Astrocyte (in vitro differentiated cells and primary cell): ENCODE data around the gene AKR1D1. TPM values are rescaled to one million over a fixed set of nuclear protein-coding genes. Genes with fewer than 3 reads are reported as not detected.
"Not testable (repeated sequence)": the region's sequence is repeated elsewhere in the genome, so short reads cannot be mapped to it uniquely, and the experiment has no call there.

Experiments
- DNase-seq: peaks from one replicate; pipeline ENCODE4 v3.0.0-alpha.2; 2010; ENCODE audit warnings: low read depth
- FAIRE-seq: peaks from 2 replicates; lab custom pipeline; 2011; peaks lifted over from hg19 to GRCh38; lab: Jason Lieb, UNC
- H2AFZ ChIP-seq: 2 replicates; pipeline ENCODE4 v1.6.0; 2012; ENCODE audit warnings: low read depth, low read length, inconsistent platforms
- H3K27ac ChIP-seq: 2 replicates; pipeline ENCODE4 v1.5.1; 2011; ENCODE audit warnings: low read depth, low read length, inconsistent platforms
- H3K27me3 ChIP-seq: 2 replicates; pipeline ENCODE4 v1.6.0; 2011; ENCODE audit warnings: low read length, inconsistent platforms; ENCODE audit not compliant: insufficient read depth
- H3K36me3 ChIP-seq: 2 replicates; pipeline ENCODE4 v1.5.1; 2011; ENCODE audit warnings: low read length, inconsistent platforms; ENCODE audit not compliant: insufficient read depth
- H3K4me1 ChIP-seq: 2 replicates; pipeline ENCODE4 v1.5.1; 2011; ENCODE audit warnings: low read length, inconsistent platforms; ENCODE audit not compliant: insufficient read depth
- H3K4me2 ChIP-seq: 2 replicates; pipeline ENCODE4 v1.6.0; 2012; ENCODE audit warnings: low read length, inconsistent platforms
- H3K4me3 ChIP-seq: 2 replicates; pipeline ENCODE4 v1.5.1; 2011; ENCODE audit warnings: low read depth, mild to moderate bottlenecking, low read length, inconsistent platforms; ENCODE audit not compliant: insufficient read depth
- H3K79me2 ChIP-seq: 2 replicates; pipeline ENCODE4 v1.6.0; 2012; ENCODE audit warnings: mild to moderate bottlenecking, low read length, inconsistent platforms; ENCODE audit not compliant: insufficient read depth
- H3K9ac ChIP-seq: 2 replicates; pipeline ENCODE4 v1.6.0; 2012; ENCODE audit warnings: mild to moderate bottlenecking, low read length, inconsistent platforms
- H3K9me3 ChIP-seq: 2 replicates; pipeline ENCODE4 v1.5.1; 2012; ENCODE audit warnings: low read depth, mild to moderate bottlenecking, low read length, inconsistent platforms; ENCODE audit not compliant: insufficient read depth
- H4K20me1 ChIP-seq: 2 replicates; pipeline ENCODE4 v1.6.0; 2012; ENCODE audit warnings: low read length, inconsistent platforms; ENCODE audit not compliant: insufficient read depth
- H3K27ac Mint-ChIP-seq: one replicate; pipeline ENCODE4 v1.8.0; 2021; ENCODE audit warnings: mild to moderate bottlenecking, mixed read lengths; ENCODE audit not compliant: unreplicated experiment
- H3K27me3 Mint-ChIP-seq: one replicate; pipeline ENCODE4 v1.8.0; 2021; ENCODE audit warnings: low read depth, mixed read lengths; ENCODE audit not compliant: unreplicated experiment
- H3K36me3 Mint-ChIP-seq: one replicate; pipeline ENCODE4 v1.8.0; 2021; ENCODE audit warnings: low read depth, mixed read lengths; ENCODE audit not compliant: unreplicated experiment
- H3K4me1 Mint-ChIP-seq: one replicate; pipeline ENCODE4 v1.8.0; 2021; ENCODE audit warnings: low read depth, mixed read lengths; ENCODE audit not compliant: unreplicated experiment
- H3K4me3 Mint-ChIP-seq: one replicate; pipeline ENCODE4 v1.8.0; 2021; ENCODE audit warnings: mild to moderate bottlenecking, moderate library complexity, mixed read lengths; ENCODE audit not compliant: unreplicated experiment
- H3K9me3 Mint-ChIP-seq: one replicate; pipeline ENCODE4 v1.8.0; 2021; ENCODE audit warnings: mild to moderate bottlenecking, mixed read lengths; ENCODE audit not compliant: unreplicated experiment
- EZH2 ChIP-seq: IDR thresholded peaks from 2 replicates; pipeline ENCODE4 v1.6.1; 2012; ENCODE audit warnings: mild to moderate bottlenecking, low read length, inconsistent platforms; ENCODE audit not compliant: insufficient read depth
- total RNA-seq: library from RNA; stranded (reverse); gene quantifications from 2 replicates; pipeline ENCODE4 v1.2.1, GENCODE V29; 2021
- TF ChIP-seq, protein P1 (sequence below): IDR thresholded peaks from 2 replicates; pipeline ENCODE4 v1.5.1; 2011; ENCODE audit warnings: low read depth, mild to moderate bottlenecking, inconsistent platforms, low read length, moderate library complexity; ENCODE audit not compliant: insufficient read depth

Gene AKR1D1
- total RNA-seq, 1 donor from 2014 or later, result not detected

DNA sequence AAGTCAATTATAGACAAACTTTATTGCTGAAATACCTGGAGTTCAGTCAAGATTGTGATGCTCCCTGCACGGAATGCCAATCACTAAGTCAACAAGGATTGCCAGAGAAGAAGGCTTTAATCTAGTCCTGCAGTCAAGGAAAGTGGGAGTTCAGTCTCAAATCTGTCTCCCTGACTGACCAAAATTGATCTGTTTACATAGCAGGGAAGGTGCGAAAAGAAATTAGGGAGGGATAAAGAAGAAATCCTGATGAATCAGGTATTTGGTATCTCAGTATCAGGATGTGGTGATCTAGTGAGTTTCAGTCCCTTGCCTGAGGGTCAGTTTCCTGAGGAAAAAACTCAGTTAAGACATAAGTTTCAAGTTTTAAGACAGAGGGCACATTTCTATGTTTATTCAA lies 2.1 kb upstream of the AKR1D1 start:
- H3K36me3 Mint-ChIP-seq, result no peaks in the 10 kb centered on the region
- Histone ChIP-seq H3K27ac (no peak overlapping the region), H3K9ac (no peak overlapping the region), H4K20me1 (no peaks in the 10 kb centered on the region), H3K79me2 (no peaks in the 10 kb centered on the region), H3K27me3 (no peaks in the 10 kb centered on the region), H3K4me2 (no peak overlapping the region), H2AFZ (no peak overlapping the region), H3K4me3 (no peak overlapping the region), H3K9me3 (no peaks in the 10 kb centered on the region), H3K4me1 (no peaks in the 10 kb centered on the region), H3K36me3 (no peaks in the 10 kb centered on the region)
- H3K9me3 Mint-ChIP-seq, result peaks cover 4% of the 10 kb centered on the region
- FAIRE-seq, result no peak
- no peak overlapping the region for H3K27ac Mint-ChIP-seq
- TF ChIP-seq, protein P1, sequence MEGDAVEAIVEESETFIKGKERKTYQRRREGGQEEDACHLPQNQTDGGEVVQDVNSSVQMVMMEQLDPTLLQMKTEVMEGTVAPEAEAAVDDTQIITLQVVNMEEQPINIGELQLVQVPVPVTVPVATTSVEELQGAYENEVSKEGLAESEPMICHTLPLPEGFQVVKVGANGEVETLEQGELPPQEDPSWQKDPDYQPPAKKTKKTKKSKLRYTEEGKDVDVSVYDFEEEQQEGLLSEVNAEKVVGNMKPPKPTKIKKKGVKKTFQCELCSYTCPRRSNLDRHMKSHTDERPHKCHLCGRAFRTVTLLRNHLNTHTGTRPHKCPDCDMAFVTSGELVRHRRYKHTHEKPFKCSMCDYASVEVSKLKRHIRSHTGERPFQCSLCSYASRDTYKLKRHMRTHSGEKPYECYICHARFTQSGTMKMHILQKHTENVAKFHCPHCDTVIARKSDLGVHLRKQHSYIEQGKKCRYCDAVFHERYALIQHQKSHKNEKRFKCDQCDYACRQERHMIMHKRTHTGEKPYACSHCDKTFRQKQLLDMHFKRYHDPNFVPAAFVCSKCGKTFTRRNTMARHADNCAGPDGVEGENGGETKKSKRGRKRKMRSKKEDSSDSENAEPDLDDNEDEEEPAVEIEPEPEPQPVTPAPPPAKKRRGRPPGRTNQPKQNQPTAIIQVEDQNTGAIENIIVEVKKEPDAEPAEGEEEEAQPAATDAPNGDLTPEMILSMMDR, result no peak
- TF ChIP-seq EZH2, result no peak
- no peaks in the 10 kb centered on the region for H3K27me3 Mint-ChIP-seq
- H3K4me1 Mint-ChIP-seq, result no peaks in the 10 kb centered on the region
- no peak for DNase-seq
- H3K4me3 Mint-ChIP-seq, result no peak overlapping the region

DNA sequence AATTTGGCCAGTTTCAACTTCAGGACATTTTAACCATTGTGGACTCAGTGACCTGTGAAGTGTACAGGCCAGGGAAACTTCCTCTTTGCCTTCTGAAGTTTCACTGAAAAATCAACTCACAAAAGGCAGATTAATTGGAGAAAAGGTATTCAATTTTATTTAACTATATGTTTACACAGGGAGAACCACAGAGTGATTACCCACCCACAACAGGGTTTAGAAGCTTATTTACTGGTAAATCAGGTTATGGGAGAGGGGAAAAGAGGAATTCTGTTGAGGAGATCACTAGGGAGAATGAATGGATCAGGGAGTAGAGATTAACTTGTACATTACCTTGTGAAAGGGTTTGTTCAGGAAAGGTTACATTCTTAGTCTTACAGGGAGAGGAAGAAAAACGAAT lies 1.7 kb upstream of the AKR1D1 start:
- Mint-ChIP-seq H3K27ac (no peak overlapping the region), H3K9me3 (peaks cover 4% of the 10 kb centered on the region), H3K4me3 (no peak overlapping the region), H3K36me3 (no peaks in the 10 kb centered on the region), H3K4me1 (no peaks in the 10 kb centered on the region), H3K27me3 (no peaks in the 10 kb centered on the region)
- Histone ChIP-seq H3K4me3 (no peak overlapping the region), H3K79me2 (no peaks in the 10 kb centered on the region), H3K9ac (no peak overlapping the region), H3K4me1 (no peaks in the 10 kb centered on the region), H3K36me3 (no peaks in the 10 kb centered on the region), H3K27me3 (no peaks in the 10 kb centered on the region), H4K20me1 (no peaks in the 10 kb centered on the region), H3K27ac (no peak overlapping the region), H3K4me2 (no peak overlapping the region), H3K9me3 (no peaks in the 10 kb centered on the region), H2AFZ (no peak overlapping the region)
- TF ChIP-seq, protein P1, result no peak
- TF ChIP-seq EZH2, result no peak
- FAIRE-seq (no peak), DNase-seq (no peak)

- no peak for DNase-seq
- FAIRE-seq, result no peak
- Histone ChIP-seq H3K4me2 (no peak overlapping the region), H2AFZ (no peak overlapping the region), H3K4me1 (no peaks in the 10 kb centered on the region), H3K36me3 (no peaks in the 10 kb centered on the region), H3K79me2 (no peaks in the 10 kb centered on the region), H3K9ac (no peak overlapping the region), H3K27me3 (no peaks in the 10 kb centered on the region), H3K27ac (no peak overlapping the region), H3K4me3 (no peak overlapping the region), H4K20me1 (no peaks in the 10 kb centered on the region), H3K9me3 (no peaks in the 10 kb centered on the region)
- Mint-ChIP-seq H3K4me3 (no peak overlapping the region), H3K4me1 (no peaks in the 10 kb centered on the region), H3K9me3 (peaks cover 4% of the 10 kb centered on the region), H3K27me3 (no peaks in the 10 kb centered on the region), H3K27ac (no peak overlapping the region), H3K36me3 (no peaks in the 10 kb centered on the region)
- TF ChIP-seq EZH2, result no peak
- TF ChIP-seq, protein P1, result no peak
Measured at GRCh38 chr7:138075350-138075749, 909 bp upstream of the AKR1D1 start.

DNA sequence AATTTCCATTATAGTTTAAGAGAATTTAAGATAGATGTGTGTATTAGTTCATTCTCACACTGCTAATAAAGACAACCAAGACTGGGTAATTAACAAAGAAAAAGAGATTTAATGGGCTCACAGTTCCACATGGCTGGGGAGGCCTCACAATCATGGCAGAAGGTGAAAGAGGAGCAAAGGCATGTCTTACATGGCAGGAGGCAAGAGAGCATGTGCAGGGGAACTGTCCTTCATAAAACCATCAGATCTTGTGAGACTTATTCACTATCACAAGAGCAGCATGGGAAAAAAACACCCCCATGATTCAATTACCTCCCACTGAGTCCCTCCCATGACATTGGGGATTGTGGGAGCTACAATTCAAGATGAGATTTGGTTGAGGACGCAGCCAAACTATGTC lies 473 bp upstream of the AKR1D1 start:
- not testable (repeated sequence) for H3K9ac ChIP-seq, H3K79me2 ChIP-seq, H3K4me3 Mint-ChIP-seq, H3K4me2 ChIP-seq, H3K4me1 ChIP-seq, H3K27ac Mint-ChIP-seq, H3K9me3 ChIP-seq, H3K36me3 ChIP-seq, H3K27me3 Mint-ChIP-seq, H3K4me1 Mint-ChIP-seq, H3K27me3 ChIP-seq, FAIRE-seq, DNase-seq, H3K36me3 Mint-ChIP-seq, H3K27ac ChIP-seq, H4K20me1 ChIP-seq, H2AFZ ChIP-seq, H3K9me3 Mint-ChIP-seq, H3K4me3 ChIP-seq
